BLaER1 (cell line): Measurements from ENCODE around the gene CSNK1G3.
"Not testable (repeated sequence)": the region's sequence is repeated elsewhere in the genome, so short reads cannot be mapped to it uniquely, and the experiment has no call there.

ENCODE experiments used
- H3K27ac ChIP-seq: shearing (Covaris generic); formaldehyde crosslinking; 2 replicates; pipeline ENCODE4 v1.8.1; 2022
- H3K27me3 ChIP-seq: shearing (Covaris generic); formaldehyde crosslinking; 2 replicates; pipeline ENCODE4 v1.8.1; 2022
- H3K36me3 ChIP-seq: shearing (Covaris generic); formaldehyde crosslinking; 2 replicates; pipeline ENCODE4 v1.8.1; 2022
- H3K4me1 ChIP-seq: shearing (Covaris generic); formaldehyde crosslinking; 2 replicates; pipeline ENCODE4 v1.8.1; 2022
- H3K4me2 ChIP-seq: shearing (Covaris generic); formaldehyde crosslinking; 2 replicates; pipeline ENCODE4 v1.8.1; 2022
- H3K4me3 ChIP-seq: shearing (Covaris generic); formaldehyde crosslinking; 2 replicates; pipeline ENCODE4 v1.8.1; 2022
- H3K9ac ChIP-seq: shearing (Covaris generic); formaldehyde crosslinking; 2 replicates; pipeline ENCODE4 v1.8.1; 2022
- H3K9me3 ChIP-seq: shearing (Covaris generic); formaldehyde crosslinking; 2 replicates; pipeline ENCODE4 v1.8.1; 2022
- H4K20me1 ChIP-seq: shearing (Covaris generic); formaldehyde crosslinking; 2 replicates; pipeline ENCODE4 v1.8.1; 2022
- Cebpa-rat ChIP-seq: shearing (Covaris generic); IDR thresholded peaks from 2 replicates; pipeline ENCODE4 v1.8.1; 2022

CSNK1G3 gene

GRCh38 chr5:123511648-123512605, at the start of gene CSNK1G3:
Gene CSNK1G3 (plus strand): TSS chr5:123512177. CDS start chr5:123545664, 33,487 bp downstream.
- no peaks in the 10 kb centered on the region for H3K27me3 ChIP-seq
- peak within 1 kb of the TSS; percentile 93 for H3K27ac ChIP-seq
- H3K36me3 ChIP-seq, result no peaks in the 10 kb centered on the region
- no peaks in the 10 kb centered on the region for H3K9me3 ChIP-seq
- H3K4me1 ChIP-seq, result peaks cover 14% of the 10 kb centered on the region
- peak within 1 kb of the TSS; percentile 88 for H3K4me3 ChIP-seq
- TF ChIP-seq Cebpa-rat, result no peak
- peaks cover 40% of the 10 kb centered on the region for H4K20me1 ChIP-seq
- H3K9ac ChIP-seq, result peak within 1 kb of the TSS; percentile 92
- peak within 1 kb of the TSS; percentile 92 for H3K4me2 ChIP-seq

DNA sequence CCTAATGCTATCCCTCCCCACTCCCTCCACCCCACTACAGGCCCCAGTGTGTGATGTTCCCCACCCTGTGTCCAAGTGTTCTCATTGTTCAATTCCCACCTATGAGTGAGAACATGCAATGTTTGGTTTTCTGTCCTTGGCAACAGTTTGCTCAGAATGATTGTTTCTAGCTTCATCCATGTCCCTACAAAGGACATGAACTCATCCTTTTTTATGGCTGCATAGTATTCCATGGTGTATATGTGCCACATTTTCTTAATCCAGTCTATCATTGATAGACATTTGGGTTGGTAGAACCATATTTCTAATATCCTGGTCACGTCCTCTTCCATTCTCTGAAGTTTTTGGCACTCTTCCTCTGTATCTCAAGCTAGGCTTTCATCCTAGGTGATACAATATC, 45.1 kb upstream of the CSNK1G3 start:
- H3K27ac ChIP-seq, H3K4me3 ChIP-seq: not testable (repeated sequence)

DNA sequence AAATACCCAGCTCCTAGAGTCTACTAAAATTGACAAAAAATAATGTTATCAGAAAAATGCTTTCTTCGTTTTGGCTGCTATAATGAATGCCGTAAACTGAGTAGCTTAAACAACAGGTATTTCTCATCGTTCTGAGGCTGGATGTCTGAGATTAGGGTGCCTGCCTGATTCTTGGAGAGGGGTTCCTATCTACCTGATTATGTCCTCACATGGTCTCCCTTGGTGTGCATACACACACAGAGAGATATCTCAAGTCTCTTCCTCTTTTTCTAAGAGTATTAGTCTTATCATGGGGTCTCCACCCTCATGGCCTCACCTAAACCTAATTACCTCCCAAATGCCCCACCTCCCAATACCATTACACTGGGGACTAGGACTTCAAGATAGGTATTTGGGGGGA, 40.6 kb upstream of the CSNK1G3 start:
- no peaks in the 10 kb centered on the region for H3K9me3 ChIP-seq
- TF ChIP-seq Cebpa-rat, result no peak
- no peak overlapping the region for H3K4me3 ChIP-seq
- H3K27me3 ChIP-seq, result no peaks in the 10 kb centered on the region
- no peak overlapping the region for H3K27ac ChIP-seq
- no peak overlapping the region for H3K9ac ChIP-seq
- no peaks in the 10 kb centered on the region for H3K36me3 ChIP-seq
- no peaks in the 10 kb centered on the region for H3K4me1 ChIP-seq
- no peaks in the 10 kb centered on the region for H4K20me1 ChIP-seq
- no peak overlapping the region for H3K4me2 ChIP-seq

More for the DNA sequence above, 45.1 kb upstream of the CSNK1G3 start:
- H3K36me3 ChIP-seq, H3K9ac ChIP-seq, H3K9me3 ChIP-seq, H3K4me2 ChIP-seq, H3K4me1 ChIP-seq, H4K20me1 ChIP-seq, H3K27me3 ChIP-seq: not testable (repeated sequence)

DNA sequence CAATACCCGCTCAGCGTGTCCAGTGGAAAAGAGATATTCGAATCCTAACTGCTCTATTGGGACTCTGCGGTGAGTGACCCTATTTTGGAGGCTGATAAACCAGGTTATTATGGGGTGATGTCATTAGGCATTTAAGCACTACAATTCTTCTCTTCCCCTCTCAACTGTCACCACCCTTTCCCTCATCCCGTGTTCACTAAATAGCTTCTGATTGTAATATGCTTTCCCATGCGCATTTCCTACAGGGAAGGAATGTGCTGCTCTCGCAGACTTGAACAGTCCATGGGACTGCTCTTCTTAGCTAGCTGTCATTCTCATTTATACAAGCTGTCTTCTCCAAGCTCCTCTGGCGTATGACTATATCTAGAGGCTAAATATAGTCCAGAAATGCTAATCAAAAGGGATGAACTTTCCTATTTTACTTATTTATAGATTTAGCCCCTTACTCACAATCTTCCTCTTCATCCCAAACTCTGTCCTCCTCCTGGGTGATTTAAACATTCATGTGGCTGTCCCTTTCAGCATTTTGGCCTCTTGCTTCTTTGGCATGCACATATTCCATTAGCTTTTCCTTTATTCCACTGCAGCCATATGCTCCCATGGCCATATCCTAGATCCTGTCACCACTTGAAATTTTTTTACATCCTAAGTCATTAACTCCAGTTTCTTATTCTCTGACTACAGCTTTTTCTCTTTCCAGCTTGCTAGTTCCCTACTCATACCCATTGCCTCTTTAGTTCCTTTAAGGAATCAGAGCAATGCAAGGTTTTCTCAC, 39.6 kb upstream of the CSNK1G3 start:
- Histone ChIP-seq H3K27me3 (no peaks in the 10 kb centered on the region), H4K20me1 (no peaks in the 10 kb centered on the region), H3K36me3 (no peaks in the 10 kb centered on the region), H3K27ac (no peak overlapping the region), H3K9me3 (no peaks in the 10 kb centered on the region), H3K4me3 (no peak overlapping the region), H3K9ac (no peak overlapping the region), H3K4me1 (no peaks in the 10 kb centered on the region), H3K4me2 (no peak overlapping the region)
- TF ChIP-seq Cebpa-rat, result no peak

DNA sequence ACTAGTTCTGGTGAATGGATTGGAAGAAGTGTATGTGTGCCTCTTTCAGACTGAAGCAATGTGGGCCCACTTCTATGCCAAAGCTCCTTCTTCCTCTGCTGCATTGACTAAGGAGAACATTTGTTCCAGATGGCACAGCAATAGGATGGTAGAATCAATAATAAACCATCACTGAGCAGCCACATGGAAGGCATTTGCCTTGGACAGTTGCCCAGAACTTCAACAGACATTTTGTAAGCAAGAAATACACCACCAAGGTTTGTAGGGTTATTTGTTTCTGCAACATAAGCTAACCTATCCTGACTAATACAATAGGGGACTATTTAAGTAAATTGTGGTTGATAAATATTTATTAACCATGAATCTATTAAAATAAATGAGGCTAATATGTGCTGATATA, 37.7 kb upstream of the CSNK1G3 start:
- no peak overlapping the region for H3K4me2 ChIP-seq
- no peak overlapping the region for H3K9ac ChIP-seq
- H3K27ac ChIP-seq, result no peak overlapping the region
- no peaks in the 10 kb centered on the region for H3K9me3 ChIP-seq
- TF ChIP-seq Cebpa-rat, result no peak
- no peaks in the 10 kb centered on the region for H4K20me1 ChIP-seq
- no peaks in the 10 kb centered on the region for H3K36me3 ChIP-seq
- no peaks in the 10 kb centered on the region for H3K27me3 ChIP-seq
- H3K4me3 ChIP-seq, result no peak overlapping the region
- no peaks in the 10 kb centered on the region for H3K4me1 ChIP-seq

DNA sequence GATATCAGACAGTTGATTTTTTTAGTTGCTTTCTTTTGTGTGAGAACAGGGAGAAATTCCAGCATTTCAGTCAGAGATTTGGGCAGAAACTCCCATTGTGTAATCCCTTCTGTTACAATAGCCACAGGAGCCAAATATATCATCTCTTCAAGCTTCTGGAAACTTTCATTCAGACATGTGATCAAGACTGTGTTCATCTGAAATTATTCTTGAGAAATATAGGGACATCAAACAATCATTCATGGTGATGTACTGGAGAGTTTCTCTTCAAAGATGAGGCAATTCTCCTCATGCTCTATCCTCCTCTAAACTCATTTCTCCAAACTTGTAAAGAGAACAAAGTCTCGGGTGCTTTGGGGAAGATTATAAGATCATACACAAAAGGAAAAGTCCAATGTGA, 35.2 kb upstream of the CSNK1G3 start:
- Histone ChIP-seq H3K4me3 (no peak overlapping the region), H4K20me1 (no peaks in the 10 kb centered on the region), H3K36me3 (no peaks in the 10 kb centered on the region), H3K4me2 (no peak overlapping the region), H3K9ac (no peak overlapping the region), H3K27me3 (no peaks in the 10 kb centered on the region), H3K4me1 (no peaks in the 10 kb centered on the region), H3K9me3 (no peaks in the 10 kb centered on the region), H3K27ac (no peak overlapping the region)
- no peak for TF ChIP-seq Cebpa-rat

GRCh38 chr5:123478546-123478945, 33.4 kb upstream of the CSNK1G3 start:
- no peaks in the 10 kb centered on the region for H3K27me3 ChIP-seq
- no peaks in the 10 kb centered on the region for H3K36me3 ChIP-seq
- no peak overlapping the region for H3K9ac ChIP-seq
- no peaks in the 10 kb centered on the region for H3K9me3 ChIP-seq
- no peak overlapping the region for H3K4me3 ChIP-seq
- H3K27ac ChIP-seq, result no peak overlapping the region
- TF ChIP-seq Cebpa-rat, result no peak
- H3K4me1 ChIP-seq, result no peaks in the 10 kb centered on the region
- H4K20me1 ChIP-seq, result no peaks in the 10 kb centered on the region
- H3K4me2 ChIP-seq, result no peak overlapping the region

- Histone ChIP-seq H4K20me1 (no peaks in the 10 kb centered on the region), H3K4me1 (no peaks in the 10 kb centered on the region), H3K9me3 (no peaks in the 10 kb centered on the region), H3K27ac (no peak overlapping the region), H3K27me3 (no peaks in the 10 kb centered on the region), H3K4me3 (no peak overlapping the region), H3K36me3 (no peaks in the 10 kb centered on the region), H3K9ac (no peak overlapping the region), H3K4me2 (no peak overlapping the region)
- TF ChIP-seq Cebpa-rat, result no peak
Measured at GRCh38 chr5:123482258-123482657, 29.7 kb upstream of the CSNK1G3 start.

- no peak overlapping the region for H3K27ac ChIP-seq
- H3K4me2 ChIP-seq, result no peak overlapping the region
- H3K9ac ChIP-seq, result no peak overlapping the region
- H3K27me3 ChIP-seq, result no peaks in the 10 kb centered on the region
- H3K36me3 ChIP-seq, result no peaks in the 10 kb centered on the region
- no peaks in the 10 kb centered on the region for H3K4me1 ChIP-seq
- no peaks in the 10 kb centered on the region for H4K20me1 ChIP-seq
- H3K4me3 ChIP-seq, result no peak overlapping the region
- no peaks in the 10 kb centered on the region for H3K9me3 ChIP-seq
- TF ChIP-seq Cebpa-rat, result no peak
Measured at GRCh38 chr5:123483446-123484077, 28.4 kb upstream of the CSNK1G3 start.

DNA sequence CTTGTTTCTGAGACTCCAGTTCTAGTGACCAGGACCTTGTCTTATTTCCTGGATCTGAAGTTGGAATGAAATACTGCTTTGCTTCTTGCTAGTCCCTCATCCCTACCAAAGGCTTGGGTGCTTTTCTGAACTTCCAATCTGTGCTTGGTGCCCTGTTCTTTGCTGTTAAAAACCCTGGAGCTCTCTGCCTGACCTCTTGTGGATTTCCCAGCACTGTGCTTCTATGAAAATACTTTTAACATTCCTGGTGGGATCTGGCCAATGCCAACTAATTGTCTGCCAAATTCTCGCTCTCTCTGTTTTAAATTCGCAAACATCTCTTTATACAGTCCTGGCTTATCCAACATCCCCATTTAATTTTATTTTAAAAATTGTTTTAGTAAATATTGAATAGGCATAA, 26.7 kb upstream of the CSNK1G3 start:
- Histone ChIP-seq H3K9me3 (no peaks in the 10 kb centered on the region), H3K4me1 (no peaks in the 10 kb centered on the region), H3K4me2 (no peak overlapping the region), H3K27ac (no peak overlapping the region), H3K4me3 (no peak overlapping the region), H3K9ac (no peak overlapping the region), H3K36me3 (no peaks in the 10 kb centered on the region), H3K27me3 (no peaks in the 10 kb centered on the region), H4K20me1 (no peaks in the 10 kb centered on the region)
- no peak for TF ChIP-seq Cebpa-rat
